Raji (cell line): Measurements from ENCODE around the gene DNAJB8.

Experiments used
- POLR2A ChIP-seq: IDR thresholded peaks from 2 replicates; pipeline ENCODE4 v1.6.1; 2011; ENCODE audit warnings: low read depth, low read length, control low read depth; ENCODE audit not compliant: insufficient read depth

DNAJB8 gene

DNA sequence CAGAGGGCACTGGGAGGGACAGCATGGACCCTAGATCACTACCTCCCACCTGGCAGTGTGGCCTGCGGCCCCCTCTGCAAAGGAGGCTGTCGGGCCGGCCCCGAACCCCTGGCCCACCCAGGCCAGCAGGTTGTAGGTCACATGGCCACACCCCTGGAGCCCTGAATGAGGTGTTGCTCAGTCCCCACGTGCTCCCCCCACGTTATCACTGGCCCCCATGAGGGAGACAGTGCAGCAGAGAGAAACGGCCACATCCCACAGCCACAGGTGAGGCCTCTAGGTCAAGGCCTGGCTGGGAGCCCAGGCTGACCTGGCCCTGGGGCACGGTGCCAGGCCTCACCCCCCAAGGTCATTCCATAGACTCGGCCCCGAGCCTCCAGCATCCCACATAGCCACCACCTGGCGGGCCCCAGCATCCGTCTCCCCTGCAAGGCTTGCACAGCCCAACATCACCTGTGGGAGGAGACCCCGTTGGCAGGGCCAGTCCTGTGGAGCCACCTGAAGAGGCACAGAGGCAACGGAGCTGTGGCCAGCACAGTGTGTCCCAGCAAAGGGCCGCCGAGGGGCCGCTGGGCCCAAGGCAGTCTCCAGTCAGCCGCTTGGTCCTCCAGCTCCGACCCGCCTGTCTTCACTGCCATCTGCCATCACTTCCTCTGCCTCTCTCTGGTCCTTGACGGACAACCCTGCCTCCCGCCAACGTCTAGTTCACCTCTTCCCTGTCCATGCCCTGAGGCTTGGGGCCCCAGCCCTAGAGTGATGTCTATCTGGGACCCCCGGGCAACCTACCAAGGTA is 53.1 kb downstream of the DNAJB8 start:
- TF ChIP-seq POLR2A = no peak

DNA sequence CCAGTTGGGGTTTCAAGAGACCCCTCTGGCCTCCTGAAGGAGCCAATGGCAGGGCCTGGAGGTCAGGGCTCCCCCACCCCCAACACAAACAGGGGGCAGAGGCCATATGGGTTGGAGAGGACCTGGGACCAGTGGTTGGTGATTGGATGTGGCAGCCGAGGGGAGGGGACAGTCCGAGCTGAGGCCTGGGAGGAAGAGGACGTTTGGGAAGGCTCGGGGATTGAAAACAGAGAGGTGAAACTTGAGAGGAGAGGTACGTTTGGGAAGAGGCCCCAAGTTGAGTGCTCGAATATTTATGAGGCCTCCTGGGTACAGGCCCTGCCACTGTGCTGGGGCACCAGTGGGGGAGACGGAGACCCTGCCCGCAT is 53.7 kb downstream of the DNAJB8 start:
- TF ChIP-seq POLR2A = no peak
